Suprapubic skin (tissue), 4 donors: ENCODE results near the gene HNRNPK.

ENCODE experiments used
- CTCF ChIP-seq, 2 donors: fragments of 200-600 bp in 1 of 2; fragments of 450-650 bp in 1 of 2; sonication (generic) in 1 of 2; IDR thresholded peaks; one replicate each; pipeline ENCODE4 v1.5.1; 2016 to 2019; ENCODE audit warnings: antibody characterized with exemption in 2 of 2, mild to moderate bottlenecking in 1 of 2, moderate library complexity in 1 of 2
- POLR2A ChIP-seq, 2 donors: fragments of 450-650 bp; IDR thresholded peaks; one replicate each; pipeline ENCODE4 v1.6.1; 2017; ENCODE audit warnings: antibody characterized with exemption in 2 of 2, mild to moderate bottlenecking in 2 of 2, moderate library complexity in 2 of 2
- POLR2AphosphoS5 ChIP-seq, 3 donors: sonication (generic); formaldehyde crosslinking; IDR thresholded peaks; one replicate each; pipeline ENCODE4 v1.6.1; 2017; ENCODE audit warnings: antibody characterized with exemption in 3 of 3

GRCh38 chr9:84001621-84002020 is 21.6 kb upstream of the HNRNPK start:
- TF ChIP-seq POLR2A (IDR thresholded peaks at IDR 0.05): no peak
- TF ChIP-seq CTCF (IDR thresholded peaks at IDR 0.05): no peak
- TF ChIP-seq POLR2AphosphoS5 (IDR thresholded peaks at IDR 0.05): no peak
